HEK293 (cell line): ENCODE data around the gene C14orf93.
"Not testable (repeated sequence)": the region's sequence is repeated elsewhere in the genome, so short reads cannot be mapped to it uniquely, and the experiment has no call there.

Experiments
- CTCF ChIA-PET: fragments of 350-600 bp; formaldehyde crosslinking; extraction: SDS; loops from one replicate; lab custom pipeline; 2021; ENCODE audit warnings: antibody characterized with exemption; lab: Yijun Ruan, JAX
- POLR2A ChIA-PET: fragments of 300-600 bp; formaldehyde crosslinking; extraction: SDS; loops from one replicate; lab custom pipeline; 2020; ENCODE audit warnings: antibody characterized with exemption, inconsistent platforms; lab: Yijun Ruan, JAX
- H3K27ac ChIP-seq: fragments of 200-500 bp; sonication (Bioruptor generic); 2 replicates; pipeline ENCODE4 v1.5.1; 2014; ENCODE audit warnings: low read depth, low read length, control low read depth, inconsistent platforms; ENCODE audit errors: extremely low read depth
- H3K36me3 ChIP-seq, 2 experiments: fragments of 200-500 bp in 1 of 2; sonication (Bioruptor generic) in 1 of 2; 1 replicate in 1 of 2; 2 replicates in 1 of 2; pipeline ENCODE4 v1.5.1; 2014 to 2017; ENCODE audit warnings: inconsistent platforms in 2 of 2, low read length in 2 of 2; ENCODE audit not compliant: control insufficient read depth in 2 of 2, insufficient read depth in 1 of 2
- H3K4me1 ChIP-seq: fragments of 200-500 bp; sonication (Bioruptor generic); 2 replicates; pipeline ENCODE4 v1.5.1; 2014; ENCODE audit warnings: mild to moderate bottlenecking, low read length, inconsistent platforms; ENCODE audit not compliant: control insufficient read depth, insufficient read depth
- H3K4me3 ChIP-seq: 2 replicates; pipeline ENCODE4 v1.5.1; 2011; ENCODE audit warnings: low read depth, mild to moderate bottlenecking, control low read depth, low read length, moderate library complexity
- H3K9me3 ChIP-seq: fragments of 200-500 bp; sonication (Bioruptor generic); 2 replicates; pipeline ENCODE4 v1.5.1; 2014; ENCODE audit warnings: low read depth, low read length, inconsistent platforms; ENCODE audit not compliant: control insufficient read depth, insufficient read depth
- PRDM10 ChIP-seq: fragments of 450-650 bp; formaldehyde crosslinking; IDR thresholded peaks from 2 replicates; pipeline ENCODE4 v1.5.1; 2016; ENCODE audit warnings: missing biosample characterization, missing genetic modification characterization
- TRIM28 ChIP-seq: IDR thresholded peaks from 2 replicates; pipeline ENCODE4 v1.6.1; 2011; ENCODE audit warnings: low read length, control low read depth, borderline replicate concordance
- WT1 ChIP-seq: fragments of 450-650 bp; formaldehyde crosslinking; IDR thresholded peaks from 2 replicates; pipeline ENCODE4 v1.5.1; 2016; ENCODE audit warnings: missing biosample characterization, missing genetic modification characterization
- ZBTB21 ChIP-seq: fragments of 450-650 bp; formaldehyde crosslinking; IDR thresholded peaks from 2 replicates; pipeline ENCODE4 v1.5.1; 2017; ENCODE audit warnings: missing biosample characterization, missing genetic modification characterization
- ZEB2 ChIP-seq: fragments of 450-650 bp; formaldehyde crosslinking; IDR thresholded peaks from 2 replicates; pipeline ENCODE4 v1.5.1; 2016; ENCODE audit warnings: missing biosample characterization, missing genetic modification characterization
- ZFP41 ChIP-seq: fragments of 450-650 bp; formaldehyde crosslinking; IDR thresholded peaks from 2 replicates; pipeline ENCODE4 v1.5.1; 2016; ENCODE audit warnings: missing biosample characterization, missing genetic modification characterization, borderline replicate concordance
- ZNF24 ChIP-seq: fragments of 450-650 bp; formaldehyde crosslinking; IDR thresholded peaks from 2 replicates; pipeline ENCODE4 v1.5.1; 2016; ENCODE audit warnings: missing biosample characterization, missing genetic modification characterization
- ZNF350 ChIP-seq: fragments of 450-650 bp; formaldehyde crosslinking; IDR thresholded peaks from 2 replicates; pipeline ENCODE4 v1.5.0; 2017; ENCODE audit warnings: missing biosample characterization, mild to moderate bottlenecking, missing genetic modification characterization
- ZNF366 ChIP-seq: fragments of 450-650 bp; formaldehyde crosslinking; conservative IDR thresholded peaks from 2 replicates; pipeline ENCODE4 v1.5.1; 2016; ENCODE audit warnings: missing biosample characterization, missing genetic modification characterization
- ZNF391 ChIP-seq: fragments of 450-650 bp; formaldehyde crosslinking; IDR thresholded peaks from 2 replicates; pipeline ENCODE4 v1.5.1; 2016; ENCODE audit warnings: low read depth, missing biosample characterization, missing genetic modification characterization, borderline replicate concordance
- ZNF488 ChIP-seq: fragments of 450-650 bp; formaldehyde crosslinking; IDR thresholded peaks from 2 replicates; pipeline ENCODE4 v1.5.1; 2016; ENCODE audit warnings: missing biosample characterization, missing genetic modification characterization
- ZNF610 ChIP-seq: fragments of 450-650 bp; formaldehyde crosslinking; IDR thresholded peaks from 2 replicates; pipeline ENCODE4 v1.5.1; 2016; ENCODE audit warnings: missing biosample characterization, missing genetic modification characterization, borderline replicate concordance
- ZNF629 ChIP-seq: fragments of 450-650 bp; formaldehyde crosslinking; IDR thresholded peaks from 2 replicates; pipeline ENCODE4 v1.5.1; 2017; ENCODE audit warnings: missing biosample characterization, missing genetic modification characterization
- ZNF777 ChIP-seq: fragments of 450-650 bp; formaldehyde crosslinking; IDR thresholded peaks from 2 replicates; pipeline ENCODE4 v1.5.1; 2017; ENCODE audit warnings: missing biosample characterization, missing genetic modification characterization, borderline replicate concordance
- TF ChIP-seq, protein P1 (sequence below): fragments of 450-650 bp; formaldehyde crosslinking; IDR thresholded peaks from 2 replicates; pipeline ENCODE4 v1.5.1; 2016; ENCODE audit warnings: missing biosample characterization, missing genetic modification characterization
- TF ChIP-seq, protein P2 (sequence below): fragments of 450-650 bp; formaldehyde crosslinking; IDR thresholded peaks from 2 replicates; pipeline ENCODE4 v1.5.1; 2017; ENCODE audit warnings: missing biosample characterization, missing genetic modification characterization
- TF ChIP-seq, protein P3 (sequence below): fragments of 450-650 bp; formaldehyde crosslinking; IDR thresholded peaks from 2 replicates; pipeline ENCODE4 v1.5.1; 2017; ENCODE audit warnings: missing biosample characterization, missing genetic modification characterization
- TF ChIP-seq, protein P4 (sequence below): fragments of 450-650 bp; formaldehyde crosslinking; IDR thresholded peaks from 2 replicates; pipeline ENCODE4 v1.5.1; 2016; ENCODE audit warnings: missing biosample characterization, missing genetic modification characterization, low read depth

C14orf93 gene

DNA sequence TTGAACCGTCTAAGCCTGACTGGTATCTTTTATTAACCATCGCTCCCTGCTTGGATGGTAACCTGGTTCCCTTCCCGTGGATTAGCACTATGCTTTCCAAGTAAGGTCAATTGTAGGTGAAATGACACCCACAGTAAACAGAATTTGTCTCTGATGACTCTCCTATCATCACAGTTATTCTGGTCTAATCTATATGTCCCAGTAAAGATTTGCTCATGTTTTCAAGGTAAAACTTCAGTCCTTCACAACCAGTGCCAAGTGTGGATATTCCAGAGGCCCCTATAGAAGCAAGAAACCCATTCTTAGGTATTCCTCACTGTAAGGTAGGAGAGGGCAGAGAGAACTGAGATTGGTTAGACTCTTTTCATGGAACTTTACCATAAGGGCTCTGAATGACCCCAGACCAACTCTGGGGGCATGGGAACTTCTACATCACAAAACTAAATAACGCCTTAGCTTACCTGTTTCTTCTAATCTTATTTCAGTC, 43.1 kb downstream of the C14orf93 start (continued):
- TF ChIP-seq, protein P1, sequence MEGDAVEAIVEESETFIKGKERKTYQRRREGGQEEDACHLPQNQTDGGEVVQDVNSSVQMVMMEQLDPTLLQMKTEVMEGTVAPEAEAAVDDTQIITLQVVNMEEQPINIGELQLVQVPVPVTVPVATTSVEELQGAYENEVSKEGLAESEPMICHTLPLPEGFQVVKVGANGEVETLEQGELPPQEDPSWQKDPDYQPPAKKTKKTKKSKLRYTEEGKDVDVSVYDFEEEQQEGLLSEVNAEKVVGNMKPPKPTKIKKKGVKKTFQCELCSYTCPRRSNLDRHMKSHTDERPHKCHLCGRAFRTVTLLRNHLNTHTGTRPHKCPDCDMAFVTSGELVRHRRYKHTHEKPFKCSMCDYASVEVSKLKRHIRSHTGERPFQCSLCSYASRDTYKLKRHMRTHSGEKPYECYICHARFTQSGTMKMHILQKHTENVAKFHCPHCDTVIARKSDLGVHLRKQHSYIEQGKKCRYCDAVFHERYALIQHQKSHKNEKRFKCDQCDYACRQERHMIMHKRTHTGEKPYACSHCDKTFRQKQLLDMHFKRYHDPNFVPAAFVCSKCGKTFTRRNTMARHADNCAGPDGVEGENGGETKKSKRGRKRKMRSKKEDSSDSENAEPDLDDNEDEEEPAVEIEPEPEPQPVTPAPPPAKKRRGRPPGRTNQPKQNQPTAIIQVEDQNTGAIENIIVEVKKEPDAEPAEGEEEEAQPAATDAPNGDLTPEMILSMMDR (tag by site-specific recombination) = no peak
- TF ChIP-seq ZNF350 (no peak), ZNF488 (tag by site-specific recombination) (no peak), ZNF391 (tag by site-specific recombination) (no peak), ZNF610 (no peak), ZNF777 (tag by site-specific recombination) (no peak), ZFP41 (no peak)

GRCh38 chr14:22965916-22966782, 43.8 kb downstream of the C14orf93 start:
- TF ChIP-seq TRIM28 = 0 out of 2 replicates have a peak, but pooled peaks have one; percentile 23
- TF ChIP-seq, protein P2, sequence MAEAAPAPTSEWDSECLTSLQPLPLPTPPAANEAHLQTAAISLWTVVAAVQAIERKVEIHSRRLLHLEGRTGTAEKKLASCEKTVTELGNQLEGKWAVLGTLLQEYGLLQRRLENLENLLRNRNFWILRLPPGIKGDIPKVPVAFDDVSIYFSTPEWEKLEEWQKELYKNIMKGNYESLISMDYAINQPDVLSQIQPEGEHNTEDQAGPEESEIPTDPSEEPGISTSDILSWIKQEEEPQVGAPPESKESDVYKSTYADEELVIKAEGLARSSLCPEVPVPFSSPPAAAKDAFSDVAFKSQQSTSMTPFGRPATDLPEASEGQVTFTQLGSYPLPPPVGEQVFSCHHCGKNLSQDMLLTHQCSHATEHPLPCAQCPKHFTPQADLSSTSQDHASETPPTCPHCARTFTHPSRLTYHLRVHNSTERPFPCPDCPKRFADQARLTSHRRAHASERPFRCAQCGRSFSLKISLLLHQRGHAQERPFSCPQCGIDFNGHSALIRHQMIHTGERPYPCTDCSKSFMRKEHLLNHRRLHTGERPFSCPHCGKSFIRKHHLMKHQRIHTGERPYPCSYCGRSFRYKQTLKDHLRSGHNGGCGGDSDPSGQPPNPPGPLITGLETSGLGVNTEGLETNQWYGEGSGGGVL (tag by site-specific recombination) = peak; percentile 55
- peak; percentile 43; the same call in 1 of the 2 replicates for TF ChIP-seq ZNF366 (tag by site-specific recombination)
- TF ChIP-seq, protein P3, sequence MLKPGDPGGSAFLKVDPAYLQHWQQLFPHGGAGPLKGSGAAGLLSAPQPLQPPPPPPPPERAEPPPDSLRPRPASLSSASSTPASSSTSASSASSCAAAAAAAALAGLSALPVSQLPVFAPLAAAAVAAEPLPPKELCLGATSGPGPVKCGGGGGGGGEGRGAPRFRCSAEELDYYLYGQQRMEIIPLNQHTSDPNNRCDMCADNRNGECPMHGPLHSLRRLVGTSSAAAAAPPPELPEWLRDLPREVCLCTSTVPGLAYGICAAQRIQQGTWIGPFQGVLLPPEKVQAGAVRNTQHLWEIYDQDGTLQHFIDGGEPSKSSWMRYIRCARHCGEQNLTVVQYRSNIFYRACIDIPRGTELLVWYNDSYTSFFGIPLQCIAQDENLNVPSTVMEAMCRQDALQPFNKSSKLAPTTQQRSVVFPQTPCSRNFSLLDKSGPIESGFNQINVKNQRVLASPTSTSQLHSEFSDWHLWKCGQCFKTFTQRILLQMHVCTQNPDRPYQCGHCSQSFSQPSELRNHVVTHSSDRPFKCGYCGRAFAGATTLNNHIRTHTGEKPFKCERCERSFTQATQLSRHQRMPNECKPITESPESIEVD = peak; percentile 27; the same call in 1 of the 2 replicates
- TF ChIP-seq ZNF24 (tag by site-specific recombination) = 0 out of 2 replicates have a peak, but pooled peaks have one; percentile 52
- TF ChIP-seq PRDM10 (tag by site-specific recombination) = peak; percentile 85
- peak; percentile 61 for TF ChIP-seq ZNF629 (tag by site-specific recombination)
- TF ChIP-seq ZBTB21 (tag by site-specific recombination) = peak; percentile 33; the same call in 1 of the 2 replicates
- 0 out of 2 replicates have a peak, but pooled peaks have one; percentile 34 for TF ChIP-seq ZEB2
- TF ChIP-seq, protein P4, sequence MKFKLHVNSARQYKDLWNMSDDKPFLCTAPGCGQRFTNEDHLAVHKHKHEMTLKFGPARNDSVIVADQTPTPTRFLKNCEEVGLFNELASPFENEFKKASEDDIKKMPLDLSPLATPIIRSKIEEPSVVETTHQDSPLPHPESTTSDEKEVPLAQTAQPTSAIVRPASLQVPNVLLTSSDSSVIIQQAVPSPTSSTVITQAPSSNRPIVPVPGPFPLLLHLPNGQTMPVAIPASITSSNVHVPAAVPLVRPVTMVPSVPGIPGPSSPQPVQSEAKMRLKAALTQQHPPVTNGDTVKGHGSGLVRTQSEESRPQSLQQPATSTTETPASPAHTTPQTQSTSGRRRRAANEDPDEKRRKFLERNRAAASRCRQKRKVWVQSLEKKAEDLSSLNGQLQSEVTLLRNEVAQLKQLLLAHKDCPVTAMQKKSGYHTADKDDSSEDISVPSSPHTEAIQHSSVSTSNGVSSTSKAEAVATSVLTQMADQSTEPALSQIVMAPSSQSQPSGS (tag by site-specific recombination) = peak; percentile 90
- TF ChIP-seq WT1 (tag by site-specific recombination) = 0 out of 2 replicates have a peak, but pooled peaks have one; percentile 29
- TF ChIP-seq, all 188 proteins: peak for 11; not testable (repeated sequence) for 177
- H3K4me1 ChIP-seq, H3K4me3 ChIP-seq, H3K36me3 ChIP-seq, H3K27ac ChIP-seq, H3K9me3 ChIP-seq: not testable (repeated sequence)
- CTCF ChIA-PET = interaction anchor here (0.6 kb wide), 1 partner anchor 142 kb away, joined by 5 read pairs; no protein-coding TSS in a partner anchor
- POLR2A ChIA-PET = interaction anchor here (0.6 to 3.3 kb wide), 5 partner anchors 10 to 330 kb away, joined by 4 to 17 read pairs (median 6); partner anchors contain the start of genes AJUBA and HAUS4
